Astrocyte (in vitro differentiated cells and primary cell): ENCODE results near the gene NUP133.

Source experiments
- CTCF ChIP-seq: IDR thresholded peaks from 2 replicates; pipeline ENCODE4 v1.5.1; 2011; ENCODE audit warnings: low read depth, mild to moderate bottlenecking, inconsistent platforms, low read length, moderate library complexity; ENCODE audit not compliant: insufficient read depth
- EZH2 ChIP-seq: IDR thresholded peaks from 2 replicates; pipeline ENCODE4 v1.6.1; 2012; ENCODE audit warnings: mild to moderate bottlenecking, low read length, inconsistent platforms; ENCODE audit not compliant: insufficient read depth

- TF ChIP-seq CTCF (no peak), EZH2 (no peak)
Measured at GRCh38 chr1:229408458-229409037, 99.6 kb downstream of the NUP133 start.
